HTR-8/SVneo (cell line): ENCODE measurements around the gene PDCD6IP.
"Not testable (repeated sequence)": the region's sequence is repeated elsewhere in the genome, so short reads cannot be mapped to it uniquely, and the experiment has no call there.

Experiments
- DNase-seq: peaks from one replicate; pipeline ENCODE4 v3.0.0; 2011; ENCODE audit warnings: low spot score, mixed read lengths; ENCODE audit not compliant: insufficient read length
- FAIRE-seq: peaks from 2 replicates; lab custom pipeline; 2011; peaks lifted over from hg19 to GRCh38; lab: Jason Lieb, UNC

The PDCD6IP gene, protein sequence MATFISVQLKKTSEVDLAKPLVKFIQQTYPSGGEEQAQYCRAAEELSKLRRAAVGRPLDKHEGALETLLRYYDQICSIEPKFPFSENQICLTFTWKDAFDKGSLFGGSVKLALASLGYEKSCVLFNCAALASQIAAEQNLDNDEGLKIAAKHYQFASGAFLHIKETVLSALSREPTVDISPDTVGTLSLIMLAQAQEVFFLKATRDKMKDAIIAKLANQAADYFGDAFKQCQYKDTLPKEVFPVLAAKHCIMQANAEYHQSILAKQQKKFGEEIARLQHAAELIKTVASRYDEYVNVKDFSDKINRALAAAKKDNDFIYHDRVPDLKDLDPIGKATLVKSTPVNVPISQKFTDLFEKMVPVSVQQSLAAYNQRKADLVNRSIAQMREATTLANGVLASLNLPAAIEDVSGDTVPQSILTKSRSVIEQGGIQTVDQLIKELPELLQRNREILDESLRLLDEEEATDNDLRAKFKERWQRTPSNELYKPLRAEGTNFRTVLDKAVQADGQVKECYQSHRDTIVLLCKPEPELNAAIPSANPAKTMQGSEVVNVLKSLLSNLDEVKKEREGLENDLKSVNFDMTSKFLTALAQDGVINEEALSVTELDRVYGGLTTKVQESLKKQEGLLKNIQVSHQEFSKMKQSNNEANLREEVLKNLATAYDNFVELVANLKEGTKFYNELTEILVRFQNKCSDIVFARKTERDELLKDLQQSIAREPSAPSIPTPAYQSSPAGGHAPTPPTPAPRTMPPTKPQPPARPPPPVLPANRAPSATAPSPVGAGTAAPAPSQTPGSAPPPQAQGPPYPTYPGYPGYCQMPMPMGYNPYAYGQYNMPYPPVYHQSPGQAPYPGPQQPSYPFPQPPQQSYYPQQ

DNA sequence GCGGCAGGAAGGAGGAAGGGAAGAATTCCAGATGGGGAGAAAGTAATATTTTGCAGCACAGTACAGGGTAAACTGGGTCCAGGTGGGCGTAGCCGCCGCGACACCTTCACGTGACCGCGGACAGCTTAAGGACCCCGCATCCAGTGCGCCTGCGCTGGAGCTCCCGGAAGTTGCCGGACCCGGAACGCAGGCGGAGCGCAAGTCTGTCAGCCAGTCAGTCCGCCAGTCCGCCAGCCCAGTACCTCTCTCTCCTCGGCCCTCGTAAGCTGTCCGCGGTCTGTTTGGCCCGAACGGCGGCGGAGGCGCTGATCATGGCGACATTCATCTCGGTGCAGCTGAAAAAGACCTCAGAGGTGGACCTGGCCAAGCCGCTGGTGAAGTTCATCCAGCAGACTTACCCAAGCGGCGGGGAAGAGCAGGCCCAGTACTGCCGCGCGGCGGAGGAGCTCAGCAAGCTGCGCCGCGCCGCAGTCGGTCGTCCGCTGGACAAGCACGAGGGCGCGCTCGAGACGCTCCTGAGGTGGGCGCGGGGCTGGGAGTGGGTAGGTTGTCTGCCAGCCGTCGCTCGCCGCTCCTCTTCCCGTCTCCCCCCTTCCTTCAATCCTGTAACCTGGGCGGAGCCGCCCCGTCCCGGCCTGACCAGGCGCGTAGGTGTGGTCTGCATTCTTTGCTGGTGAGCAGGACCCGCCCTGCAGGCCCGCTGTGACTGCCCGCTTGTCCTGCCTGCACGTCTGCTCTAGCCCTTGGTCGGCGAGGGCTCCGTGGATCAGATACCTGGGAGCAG is at the start of gene PDCD6IP:
Gene PDCD6IP (plus strand): TSS at position 213 of the 784 bp plus-strand sequence. CDS start 99 bp downstream, at position 312.
- DNase-seq, result peak; percentile 94
- peak; percentile 92 for FAIRE-seq

DNA sequence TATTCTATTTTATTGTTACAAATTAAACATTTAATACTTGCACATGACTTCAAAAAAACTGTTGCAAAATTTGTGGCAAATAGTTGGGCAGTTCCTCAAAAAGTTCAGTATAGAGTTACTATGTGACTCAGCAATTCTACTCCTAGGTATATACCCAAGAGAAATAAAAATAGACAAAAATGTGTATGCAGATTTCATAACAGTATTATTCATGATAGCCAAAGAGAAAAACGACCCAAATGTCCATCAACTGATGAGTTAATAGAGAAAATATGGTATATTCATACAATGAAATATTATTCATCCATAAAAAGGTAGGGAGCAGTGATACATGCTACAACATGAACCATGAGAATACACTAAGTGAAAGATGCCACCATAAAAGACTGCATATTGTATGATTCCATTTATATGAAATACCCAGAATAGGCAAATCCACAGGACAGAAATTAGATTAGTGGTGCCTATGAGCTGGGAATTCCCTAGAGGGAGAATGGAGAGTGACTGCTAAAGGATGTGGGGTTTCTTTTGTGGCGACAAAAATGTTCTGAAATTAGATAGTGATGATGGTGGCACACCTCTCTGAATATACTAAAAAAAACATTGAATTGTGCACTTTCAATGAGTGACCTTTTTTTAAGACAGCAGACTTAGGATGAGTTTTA is 48.8 kb upstream of the PDCD6IP start:
- FAIRE-seq, result no peak
- no peak for DNase-seq

DNA sequence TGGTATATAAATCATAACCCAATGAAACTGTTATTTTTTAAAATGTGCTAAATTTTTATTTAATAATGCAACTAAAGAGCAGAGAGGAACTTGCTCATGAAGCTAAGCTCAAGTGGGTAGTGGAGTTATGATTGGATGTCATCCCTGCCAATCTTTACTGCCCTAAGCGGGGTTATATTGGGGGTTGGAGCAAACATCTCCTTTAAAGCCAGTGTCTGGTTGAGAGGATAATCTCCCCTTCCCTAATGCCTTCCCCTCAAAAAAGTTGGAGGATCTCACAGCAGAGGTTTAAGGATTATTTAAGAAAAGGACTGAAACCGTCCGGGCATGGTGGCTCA is 48.2 kb upstream of the PDCD6IP start:
- DNase-seq, result no peak
- no peak for FAIRE-seq

DNA sequence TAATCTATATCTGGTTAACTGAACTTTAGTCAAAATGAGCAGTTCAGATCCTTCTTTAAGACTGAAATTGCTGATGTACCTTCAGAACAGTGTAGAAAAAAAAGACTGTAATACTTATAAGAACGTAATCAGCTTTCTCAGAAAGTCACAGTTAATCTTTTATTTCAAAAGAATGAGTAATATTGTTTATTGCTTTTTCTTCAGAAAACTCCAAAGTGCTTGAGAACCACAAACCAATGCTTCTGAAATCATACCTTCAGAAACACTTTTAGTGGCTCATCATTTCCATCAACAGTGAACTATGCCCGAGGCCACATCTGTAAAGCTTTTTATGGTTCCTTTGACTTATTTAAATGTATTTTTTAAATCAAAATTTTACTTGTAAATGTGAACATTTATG is 47.1 kb upstream of the PDCD6IP start:
- DNase-seq, result no peak
- no peak for FAIRE-seq

DNA sequence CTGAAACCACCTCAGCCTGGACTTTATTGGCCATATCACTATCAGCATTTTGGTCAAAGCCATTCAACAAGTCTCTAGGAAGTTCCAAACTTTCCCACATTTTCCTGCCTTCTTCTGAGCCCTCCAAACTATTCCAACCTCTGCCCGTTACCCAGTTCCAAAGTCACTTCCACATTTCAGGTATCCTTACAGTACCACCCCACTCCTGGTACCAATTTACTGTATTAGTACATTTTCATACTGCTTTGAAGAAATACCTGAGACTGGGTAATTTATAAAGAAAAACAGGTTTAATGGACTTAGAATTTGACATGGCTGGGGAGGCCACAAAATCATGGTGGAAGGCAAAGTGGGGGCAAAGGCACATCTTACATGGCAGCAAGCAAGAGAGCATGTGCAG is 44.0 kb upstream of the PDCD6IP start:
- FAIRE-seq, result not testable (repeated sequence)

DNA sequence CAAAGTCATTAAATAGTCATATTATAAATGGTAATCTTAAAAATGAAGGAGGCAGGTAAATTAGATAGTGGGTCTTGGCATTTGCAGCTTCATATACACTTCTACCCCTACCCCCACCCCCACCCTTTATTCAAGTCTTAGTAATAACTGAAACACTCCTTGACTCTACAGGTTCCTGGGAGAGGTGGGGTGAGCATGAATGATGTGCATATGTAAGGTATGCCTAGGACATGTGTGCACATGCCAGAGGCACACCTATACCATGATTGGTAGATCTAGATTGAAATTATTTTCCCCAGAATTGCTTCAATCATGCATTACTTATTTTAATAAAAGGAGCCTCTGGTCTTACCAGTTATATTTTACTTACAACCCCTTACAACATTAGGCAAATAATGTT is 40.1 kb upstream of the PDCD6IP start:
- DNase-seq, result no peak
- FAIRE-seq, result no peak

More for the DNA sequence above, 44.0 kb upstream of the PDCD6IP start:
- not testable (repeated sequence) for DNase-seq

DNA sequence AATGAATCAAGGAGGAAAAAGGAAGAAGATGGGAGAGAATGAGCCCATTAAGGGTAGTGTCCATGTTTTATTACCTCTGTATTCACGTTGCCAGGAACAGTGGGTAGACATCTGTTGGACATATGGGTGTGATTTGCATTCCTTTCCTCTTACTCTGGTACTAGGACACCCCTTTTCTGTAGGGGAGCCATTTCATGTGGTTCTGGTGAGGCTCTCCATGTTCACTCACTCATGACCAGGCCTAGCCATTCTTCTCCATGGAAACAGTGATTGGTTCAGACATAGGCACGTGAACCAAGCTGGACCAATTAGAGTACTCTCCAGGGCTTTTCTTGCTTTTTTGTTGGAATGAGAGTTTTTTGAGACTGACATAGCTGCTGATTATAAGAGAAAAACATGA is 39.6 kb upstream of the PDCD6IP start:
- no peak for FAIRE-seq

DNA sequence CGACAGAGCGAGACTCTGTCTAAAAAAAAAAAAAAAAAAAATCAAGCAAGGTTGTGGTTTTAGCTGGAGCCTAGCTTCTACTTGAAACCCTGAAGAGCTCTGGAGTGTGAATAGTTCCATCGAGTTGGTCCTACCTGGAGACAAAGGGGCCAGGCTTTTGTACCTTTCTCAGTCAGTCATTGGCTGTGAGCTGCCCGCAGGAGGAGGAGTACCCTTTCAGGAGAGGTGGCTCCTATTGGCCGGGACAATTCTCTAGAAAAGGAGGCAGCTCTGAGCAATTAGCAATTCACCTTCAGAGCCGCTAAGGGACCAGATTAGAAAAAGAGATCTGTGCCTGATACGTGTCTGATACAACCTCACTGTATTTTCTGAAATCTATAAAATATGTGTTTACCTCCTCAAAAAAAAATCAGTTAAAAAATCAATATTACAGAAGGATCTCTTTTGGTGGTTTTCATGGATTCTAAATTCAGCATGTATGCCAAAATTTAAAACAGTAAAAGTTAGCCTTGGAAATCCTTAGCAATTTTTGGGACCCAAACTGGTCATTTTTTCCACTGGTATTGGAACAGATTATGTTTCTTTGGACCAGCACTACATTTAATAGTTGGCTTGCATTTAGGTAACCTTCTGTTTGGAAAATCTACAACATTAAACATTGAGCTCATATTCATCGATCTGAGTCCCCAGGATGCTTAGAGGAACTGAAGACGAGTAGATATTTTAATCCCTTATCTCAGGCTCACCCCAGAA is 29.7 kb upstream of the PDCD6IP start:
- DNase-seq, result no peak
- FAIRE-seq, result no peak

More for the DNA sequence above, 39.6 kb upstream of the PDCD6IP start:
- DNase-seq, result no peak

DNA sequence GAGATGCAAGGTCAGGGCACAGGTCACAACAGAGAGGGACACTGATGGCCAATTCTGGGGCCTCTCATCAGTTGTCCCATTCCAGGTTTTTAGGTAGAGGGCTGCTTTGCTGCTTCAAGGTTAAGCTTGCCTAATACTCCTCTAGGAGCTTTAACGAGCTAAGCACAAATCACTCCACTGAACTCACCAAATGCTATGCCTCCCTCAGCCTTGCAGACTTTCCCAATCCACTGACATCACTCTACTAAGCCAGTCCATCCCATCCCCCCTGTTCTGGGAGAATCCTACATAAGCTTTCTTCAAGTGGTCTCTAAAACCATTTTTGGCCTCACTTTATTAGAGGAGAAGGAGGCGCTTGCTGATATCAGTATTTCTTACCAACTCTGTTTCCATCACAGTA is 24.8 kb upstream of the PDCD6IP start:
- DNase-seq, result no peak
- FAIRE-seq, result no peak

DNA sequence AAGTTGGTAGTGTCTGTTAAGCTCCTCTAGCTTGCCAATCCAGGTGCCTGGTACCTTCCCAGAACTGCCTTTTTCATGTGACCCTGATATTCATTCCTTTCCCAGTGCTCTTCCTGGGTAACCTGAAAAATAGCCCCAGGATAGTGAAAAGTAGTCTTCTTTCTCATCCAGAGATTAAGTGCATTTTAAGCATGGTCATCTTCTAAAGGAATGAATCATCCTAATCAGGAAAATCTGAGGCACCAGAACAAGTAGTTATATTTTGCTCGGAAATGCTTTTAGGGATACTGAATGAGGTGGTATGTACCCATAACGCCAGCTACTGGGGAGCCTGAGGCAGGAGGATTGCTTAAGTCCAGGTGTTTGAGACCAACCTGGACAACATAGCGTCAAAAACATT is 23.1 kb upstream of the PDCD6IP start:
- DNase-seq, result no peak
- no peak for FAIRE-seq

DNA sequence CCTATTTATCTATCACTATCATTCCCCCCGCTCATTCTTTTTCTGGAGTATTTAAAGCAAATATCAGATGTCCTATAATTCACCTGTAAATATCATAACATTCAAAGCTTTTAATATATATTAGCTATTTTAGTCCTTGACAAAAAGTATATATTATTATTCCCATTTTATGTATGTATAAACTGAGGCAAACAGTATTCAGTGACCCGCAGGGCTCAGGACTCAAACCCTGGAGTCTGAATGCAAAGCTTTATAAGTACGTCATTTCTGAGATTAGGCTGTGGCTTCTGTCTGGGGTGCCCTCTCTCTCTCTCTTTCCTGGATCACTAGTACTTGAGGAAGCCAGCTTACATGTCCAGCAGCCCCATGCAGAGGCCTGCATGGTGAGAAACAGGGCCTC is 20.4 kb upstream of the PDCD6IP start:
- no peak for DNase-seq
- no peak for FAIRE-seq

DNA sequence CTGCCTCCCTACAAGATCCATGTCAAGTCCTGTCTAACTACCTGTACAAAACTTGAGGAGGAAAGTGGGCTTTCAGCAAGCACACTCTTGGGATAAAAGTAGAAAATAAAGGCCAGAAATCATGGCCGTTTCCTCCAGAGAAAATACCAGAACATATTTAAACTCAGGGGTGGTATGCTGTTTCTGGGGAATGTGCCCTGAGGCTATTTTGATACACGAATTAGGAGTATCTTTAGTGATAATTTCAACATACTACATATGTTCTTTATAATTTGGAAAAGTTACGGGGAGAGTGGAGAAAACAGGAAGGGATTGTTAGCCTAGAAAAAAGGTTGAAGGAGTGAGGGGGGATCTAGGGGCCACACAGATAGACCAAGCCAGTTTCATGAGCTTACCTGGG is 18.7 kb upstream of the PDCD6IP start:
- FAIRE-seq (no peak), DNase-seq (no peak)

DNA sequence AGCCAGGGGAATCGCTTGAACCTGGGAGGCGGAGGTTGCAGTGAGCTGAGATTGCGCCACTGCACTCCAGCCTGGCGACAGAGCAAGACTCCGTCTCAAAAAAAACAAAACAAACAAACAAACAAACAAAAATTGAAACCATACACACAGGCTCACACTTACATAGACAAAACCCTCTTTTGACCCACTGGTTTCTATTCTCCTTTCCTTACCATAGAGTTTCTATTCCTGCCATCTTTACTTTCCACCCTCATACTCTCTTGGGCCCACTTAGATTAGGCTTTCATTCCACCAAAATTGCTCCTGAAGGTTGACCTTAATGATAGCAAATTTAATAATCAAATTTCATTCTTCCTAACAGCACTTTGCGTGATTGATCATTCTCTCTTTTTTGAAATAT is 17.0 kb upstream of the PDCD6IP start:
- not testable (repeated sequence) for DNase-seq, FAIRE-seq

DNA sequence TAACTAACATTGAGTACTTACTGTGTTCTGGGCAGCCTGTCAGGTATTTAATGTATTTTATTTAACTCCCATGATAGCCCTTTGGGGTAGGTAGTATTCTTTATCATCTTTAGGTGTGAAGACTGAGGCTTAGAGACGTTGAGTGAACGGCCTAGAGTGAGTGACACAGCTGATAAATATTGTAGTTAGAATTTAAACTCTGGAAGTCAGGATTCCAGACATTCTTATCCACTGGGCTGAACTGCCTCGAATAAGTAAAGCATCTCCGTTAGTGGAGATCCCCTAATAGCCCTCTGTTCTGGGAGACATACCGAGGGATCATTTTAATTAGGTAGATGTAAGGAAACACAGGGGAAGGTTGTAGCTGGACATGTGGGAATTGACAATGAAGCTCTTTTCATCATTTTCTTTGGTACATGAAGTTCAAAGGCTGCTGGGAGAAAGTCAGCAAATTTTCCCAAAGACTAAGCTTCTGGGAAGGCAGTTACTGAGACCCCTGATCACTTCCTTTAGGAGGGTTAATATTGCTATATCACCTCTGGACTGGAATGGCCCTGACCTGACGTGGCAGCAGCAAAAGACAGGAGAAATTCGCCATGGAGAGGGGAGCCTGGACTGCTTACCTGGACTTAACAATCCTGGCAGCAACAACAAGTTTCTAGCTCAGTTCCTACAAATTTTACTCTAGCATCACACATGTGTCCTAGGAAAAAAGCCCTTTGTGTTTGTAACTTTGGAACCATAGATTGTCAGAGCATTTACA is 11.7 kb upstream of the PDCD6IP start:
- DNase-seq (no peak), FAIRE-seq (no peak)

DNA sequence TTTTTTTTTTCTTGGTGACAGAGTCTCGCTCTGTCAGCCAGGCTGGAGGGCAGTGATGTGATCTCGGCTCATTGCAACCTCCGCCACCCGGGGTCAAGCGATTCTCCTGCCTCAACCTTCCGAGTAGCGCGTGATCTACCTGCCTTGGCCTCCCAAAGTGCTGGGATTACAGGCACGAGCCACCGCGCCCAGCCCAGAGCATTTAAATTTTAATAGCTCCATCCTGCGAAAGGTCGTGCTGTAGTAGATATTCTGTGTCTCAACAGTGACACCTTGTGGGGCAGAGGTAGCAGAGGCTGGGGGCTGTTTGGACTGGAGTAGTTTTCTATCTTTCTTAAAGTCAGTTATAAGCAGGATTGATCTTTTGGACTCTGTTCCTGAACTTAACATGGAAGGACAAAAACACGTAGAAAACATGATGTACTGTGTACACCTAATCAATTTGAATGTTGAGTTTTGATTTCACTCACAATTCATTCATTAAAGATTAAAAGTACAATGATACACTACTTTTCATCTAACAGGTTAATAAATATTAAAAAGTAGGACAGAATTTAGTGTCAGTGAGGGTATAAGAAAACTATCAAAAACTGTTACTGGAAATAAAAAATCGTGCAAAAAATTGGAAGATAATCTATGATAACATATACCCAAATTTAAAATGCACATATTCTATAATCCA is 11.0 kb upstream of the PDCD6IP start:
- FAIRE-seq (peak; percentile 13), DNase-seq (peak; percentile 67)

DNA sequence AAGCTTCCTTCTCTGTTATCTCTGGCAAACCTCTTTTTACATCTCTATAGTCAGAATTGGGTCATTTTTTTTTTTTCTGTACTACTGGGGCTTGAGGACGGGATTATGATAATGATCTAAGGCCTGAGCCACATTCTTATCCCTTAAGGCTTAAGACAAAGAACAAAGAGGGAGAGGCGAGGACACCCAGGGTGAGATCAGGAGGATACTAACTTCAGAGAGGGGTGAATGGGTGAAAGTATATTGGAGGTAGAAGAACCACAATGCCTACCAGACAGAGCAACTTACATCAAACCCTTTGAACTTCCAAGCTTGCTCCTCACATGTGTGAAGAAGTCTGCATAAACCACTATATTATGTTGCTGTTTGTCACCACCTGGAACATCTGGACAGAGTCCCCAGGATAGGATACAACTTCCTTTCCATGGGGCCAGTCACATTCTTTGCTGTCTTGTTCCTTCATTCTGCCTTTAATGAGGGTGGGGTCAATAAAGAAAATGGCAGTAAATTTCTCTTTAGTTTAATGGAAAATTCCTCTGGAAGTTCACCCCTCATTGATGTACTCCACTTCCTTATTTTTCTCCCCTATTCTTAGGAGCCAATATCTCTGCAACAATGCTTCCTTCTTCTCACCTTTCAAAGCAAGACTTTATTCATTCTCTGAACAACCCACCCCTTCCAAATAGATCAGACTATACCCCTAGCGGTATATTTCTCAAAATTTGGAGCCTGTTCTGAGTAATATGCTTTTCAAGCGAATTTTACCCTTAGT is 9.1 kb upstream of the PDCD6IP start:
- FAIRE-seq, result no peak
- no peak for DNase-seq

DNA sequence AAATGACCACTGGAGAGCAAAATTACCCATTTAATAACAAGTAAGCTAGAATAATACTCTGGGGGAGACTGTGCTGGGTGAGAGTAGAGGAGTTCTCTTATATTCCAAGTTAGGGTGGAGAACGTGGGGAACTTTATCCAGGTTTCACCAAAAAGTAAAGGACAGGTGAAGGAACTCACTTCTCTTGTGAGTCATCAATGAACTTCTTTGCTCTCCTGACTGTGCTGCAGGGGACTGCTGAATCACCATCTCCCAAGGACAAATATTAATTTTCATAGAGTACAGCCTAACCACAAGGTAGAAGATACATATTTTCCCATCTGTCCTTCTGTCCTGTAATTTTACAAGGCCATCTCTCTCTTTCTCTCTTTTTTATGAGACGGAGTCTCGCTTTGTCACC is 8.3 kb upstream of the PDCD6IP start:
- DNase-seq, result no peak
- FAIRE-seq, result no peak
